Stimulated activated CD8-positive, alpha-beta memory T cell treated with anti-CD3 and anti-CD28 coated beads, Interleukin-7, amount 100 ng/mL, for 24 hours (primary cell): ENCODE data around the gene TEX101.
"Not testable (repeated sequence)": the region's sequence is repeated elsewhere in the genome, so short reads cannot be mapped to it uniquely, and the experiment has no call there.

Experiments
- DNase-seq: peaks from one replicate; pipeline ENCODE4 v3.0.0-alpha.2; 2020; ENCODE audit warnings: low read depth

TEX101 gene, protein sequence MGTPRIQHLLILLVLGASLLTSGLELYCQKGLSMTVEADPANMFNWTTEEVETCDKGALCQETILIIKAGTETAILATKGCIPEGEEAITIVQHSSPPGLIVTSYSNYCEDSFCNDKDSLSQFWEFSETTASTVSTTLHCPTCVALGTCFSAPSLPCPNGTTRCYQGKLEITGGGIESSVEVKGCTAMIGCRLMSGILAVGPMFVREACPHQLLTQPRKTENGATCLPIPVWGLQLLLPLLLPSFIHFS

DNA sequence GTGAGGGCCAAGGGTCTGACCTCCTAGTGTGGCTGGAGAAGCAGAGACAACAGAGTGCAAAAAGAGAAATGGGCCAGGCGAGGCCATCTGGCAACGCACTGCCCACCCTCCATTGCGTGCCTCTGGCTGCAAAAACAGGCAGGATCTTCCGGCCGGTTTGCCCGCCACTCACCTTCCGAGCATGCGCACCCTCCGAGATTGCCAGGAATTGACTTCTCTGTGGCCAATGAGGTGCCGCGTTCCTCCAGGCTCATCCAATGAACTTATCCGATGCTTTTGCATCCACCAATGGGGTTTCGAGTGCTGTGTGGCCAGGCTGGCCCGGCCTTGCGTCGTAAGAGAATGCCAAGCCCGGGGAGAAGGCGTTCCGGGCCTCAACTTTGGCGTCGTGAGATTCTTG is at the start of gene TEX101:
Gene TEX101 (plus strand): TSS at position 337 of the 400 bp plus-strand sequence. CDS start 1,030 bp downstream, outside the sequence.
- no peak for DNase-seq

DNA sequence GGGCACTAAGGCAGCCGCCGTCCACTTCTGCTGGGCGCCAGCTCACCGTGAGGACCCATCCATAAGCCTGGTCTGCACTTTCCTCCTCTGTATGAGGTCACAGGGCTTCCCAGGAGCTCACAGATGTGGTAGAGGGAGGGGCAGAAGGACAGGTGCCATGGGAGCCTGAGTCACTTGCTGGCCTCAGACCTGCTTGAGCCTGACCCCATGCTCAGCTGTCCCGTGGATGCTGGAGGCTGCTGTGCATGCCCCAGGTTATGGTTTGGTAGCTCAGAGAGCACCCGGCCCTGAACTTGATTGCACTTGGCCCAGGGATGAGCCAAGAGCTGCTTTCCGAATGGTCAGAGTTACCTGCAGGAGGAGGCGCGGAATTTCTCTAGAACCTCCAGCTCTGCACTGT is 49.0 kb upstream of the TEX101 start:
- not testable (repeated sequence) for DNase-seq

DNA sequence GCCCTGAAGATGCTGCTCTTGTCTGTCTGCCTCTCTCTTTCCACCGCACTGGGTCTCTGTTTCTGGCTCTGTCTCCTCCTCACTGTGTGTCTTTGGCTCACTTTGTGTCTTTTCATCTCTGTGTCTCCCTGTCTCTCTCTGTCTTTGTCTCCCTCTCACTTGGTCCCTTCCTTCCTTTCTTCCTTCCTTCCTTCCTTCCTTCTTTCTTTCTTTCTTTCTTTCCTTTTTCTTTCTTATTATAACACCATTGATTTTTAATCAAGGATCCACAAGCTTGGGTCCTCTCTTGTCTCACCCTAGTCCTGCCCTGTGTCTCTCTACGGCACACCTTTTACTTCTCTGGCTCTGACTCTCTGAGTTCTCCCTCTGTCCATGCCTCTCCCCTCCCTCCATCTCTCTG is 46.9 kb upstream of the TEX101 start:
- no peak for DNase-seq

DNA sequence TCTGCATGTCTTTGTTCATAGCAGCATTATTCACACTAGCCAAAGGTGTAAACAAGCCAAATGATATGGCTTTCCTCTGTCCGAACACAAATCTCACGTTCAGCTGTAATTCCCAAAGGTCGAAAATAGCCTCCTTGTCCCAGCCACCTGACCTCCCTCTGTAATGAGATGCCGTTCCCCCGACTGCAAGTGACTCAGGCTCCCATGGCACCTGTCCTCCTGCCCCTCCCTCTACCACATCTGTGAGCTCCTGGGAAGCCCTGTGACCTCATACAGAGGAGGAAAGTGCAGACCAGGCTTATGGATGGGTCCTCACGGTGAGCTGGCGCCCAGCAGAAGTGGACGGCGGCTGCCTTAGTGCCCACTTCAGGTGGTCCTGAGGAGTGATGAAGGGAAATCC is 45.8 kb upstream of the TEX101 start:
- not testable (repeated sequence) for DNase-seq

DNA sequence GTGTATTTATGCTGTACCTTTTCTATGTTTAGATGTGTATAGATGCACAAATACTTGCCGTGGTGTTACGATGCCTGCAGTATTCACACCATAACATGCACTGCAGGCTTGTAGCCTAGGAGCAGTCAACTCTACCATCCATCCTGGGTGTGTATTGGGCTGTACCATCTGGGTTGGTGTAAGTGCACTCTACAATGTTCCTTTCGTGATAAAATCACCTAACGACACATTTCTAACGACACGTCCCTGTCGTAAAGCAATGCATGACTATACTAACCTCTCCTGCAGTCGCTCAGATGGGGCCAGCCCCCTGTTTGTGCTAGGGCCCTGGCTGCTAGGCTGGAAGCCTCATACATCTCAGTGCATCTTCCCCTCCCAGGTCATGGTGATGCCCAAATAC is 42.8 kb upstream of the TEX101 start:
- no peak for DNase-seq

DNA sequence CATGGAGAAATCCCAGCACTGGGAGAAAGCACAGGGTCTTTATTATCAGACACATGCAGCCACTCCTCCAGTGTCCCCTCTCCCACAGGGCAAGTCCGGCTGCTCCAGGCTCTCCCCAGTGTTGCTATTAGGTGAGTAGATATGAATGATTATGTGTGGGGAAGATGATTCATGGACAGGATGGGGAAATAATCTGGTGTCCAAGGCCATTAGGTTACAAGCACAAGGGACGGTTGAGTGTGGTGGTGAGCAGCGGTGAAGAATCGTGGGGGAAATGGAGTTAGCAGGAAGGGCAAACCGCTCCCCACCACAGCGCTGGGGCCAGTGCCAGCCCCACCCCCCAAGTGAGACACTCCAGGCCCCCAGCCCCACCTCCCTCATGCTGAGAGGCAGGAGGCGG is 42.2 kb upstream of the TEX101 start:
- no peak for DNase-seq

DNA sequence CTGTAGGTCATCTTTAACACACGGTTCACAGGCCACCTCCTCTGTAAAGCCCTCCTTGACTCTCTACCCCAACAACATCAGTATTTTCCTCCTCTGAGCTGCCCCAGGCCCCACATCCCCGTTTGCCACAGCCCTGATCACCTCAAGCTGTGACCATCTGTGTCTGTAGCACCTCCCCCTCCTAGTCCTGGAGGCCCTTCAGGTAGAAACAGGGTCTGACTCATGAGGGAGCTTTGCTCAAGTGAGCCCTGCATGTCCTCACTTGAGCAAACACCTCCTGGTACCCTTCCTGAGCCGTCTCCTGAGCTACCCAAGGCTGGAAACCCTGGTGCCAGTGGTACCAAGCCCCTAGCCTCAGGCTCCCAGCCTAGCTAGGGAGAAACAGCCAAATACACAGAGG is 37.1 kb upstream of the TEX101 start:
- not testable (repeated sequence) for DNase-seq

DNA sequence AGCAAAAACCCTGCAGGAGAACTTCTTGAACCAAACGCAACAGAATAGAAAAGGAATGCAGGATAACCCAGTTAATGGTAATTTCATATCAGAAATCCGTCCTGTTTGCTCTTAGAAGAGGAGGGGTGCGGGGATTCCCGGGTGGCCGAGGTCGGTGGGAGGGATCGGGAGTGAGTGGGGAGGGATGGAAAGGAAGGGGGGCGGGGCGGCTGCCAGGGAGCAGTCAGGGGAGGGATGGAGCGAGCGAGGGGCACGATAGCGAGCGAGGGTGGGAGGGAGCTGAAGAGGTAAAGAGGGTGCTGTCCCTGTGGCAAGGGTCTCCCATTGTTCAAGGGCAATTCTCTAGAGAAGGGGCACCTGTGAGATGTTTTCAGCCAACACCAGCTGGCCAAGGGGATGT is 34.7 kb upstream of the TEX101 start:
- DNase-seq: no peak

DNA sequence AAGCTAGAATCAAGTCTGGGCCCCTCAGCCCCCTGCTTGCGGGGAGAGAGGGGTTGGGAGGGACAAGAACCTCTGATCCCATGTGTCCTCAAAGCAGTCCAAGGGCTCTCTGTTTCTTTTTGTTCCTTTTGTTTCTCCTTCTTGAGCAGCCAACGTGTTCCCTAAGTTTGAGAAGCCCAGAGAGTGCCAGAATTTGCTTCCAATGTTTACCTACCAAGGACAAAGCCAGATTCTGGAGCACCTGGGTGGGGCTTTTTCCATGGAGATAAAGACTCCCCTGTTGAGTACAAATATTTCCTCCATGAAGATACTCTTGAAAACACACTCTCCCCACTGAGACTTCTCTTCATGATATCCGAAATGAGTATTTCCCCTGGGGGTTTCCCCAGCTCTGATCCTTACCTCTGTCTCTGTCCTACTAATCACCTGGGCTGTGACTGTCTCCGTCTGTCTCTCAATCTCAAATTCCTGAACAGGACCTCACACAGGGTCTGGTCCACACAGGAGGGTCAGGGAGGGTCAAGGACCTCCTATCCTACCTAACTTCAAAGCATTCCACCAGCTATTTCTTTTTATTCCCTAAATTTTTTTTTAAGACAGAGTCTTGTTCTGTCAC is 33.8 kb upstream of the TEX101 start:
- DNase-seq: no peak

DNA sequence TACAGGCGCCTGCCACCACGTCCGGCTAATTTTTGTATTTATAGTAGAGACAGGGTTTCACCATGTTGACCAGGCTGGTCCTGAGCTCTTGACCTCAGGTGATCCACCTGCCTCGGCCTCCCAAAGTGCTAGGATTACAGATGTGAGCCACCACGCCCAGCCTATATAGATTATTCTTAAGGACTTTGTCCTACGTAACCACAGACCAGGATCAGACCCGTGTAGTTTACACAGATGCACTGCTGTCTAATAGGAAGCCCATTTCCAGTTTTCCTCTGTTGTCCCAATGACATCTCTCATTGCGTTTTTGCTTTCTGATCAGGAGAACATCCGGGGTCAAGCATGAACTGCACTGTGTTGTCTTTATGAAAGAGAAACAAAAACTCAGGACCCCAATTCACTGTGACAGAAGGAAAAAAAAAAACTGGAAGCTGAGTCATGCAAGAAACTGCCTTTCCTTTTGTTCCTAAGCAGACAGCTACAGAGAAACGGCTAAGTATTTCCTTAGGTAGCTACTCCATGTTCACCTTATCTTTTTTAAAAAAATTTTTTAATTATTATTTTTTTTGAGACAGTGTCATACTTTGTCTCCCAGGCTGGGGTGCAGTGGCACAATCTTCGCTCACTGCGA is 32.0 kb upstream of the TEX101 start:
- not testable (repeated sequence) for DNase-seq

DNA sequence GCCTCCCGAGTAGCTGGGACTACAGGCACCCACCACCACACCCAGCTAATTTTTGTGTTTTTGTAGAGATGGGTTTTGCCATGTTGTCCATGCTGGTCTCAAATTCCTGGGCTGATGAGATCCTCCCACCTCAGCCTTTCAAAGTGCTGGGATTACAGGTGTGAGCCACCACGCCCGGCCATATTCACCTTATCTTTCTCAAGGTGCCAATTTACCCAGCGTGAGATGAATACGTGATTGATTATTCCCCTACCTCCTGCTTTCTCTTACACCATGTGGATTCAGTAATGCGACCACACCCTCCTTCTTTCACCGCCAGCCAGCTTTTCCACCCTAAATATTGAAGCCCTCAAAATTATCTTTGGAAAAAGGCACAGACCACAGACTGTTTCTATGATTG is 31.4 kb upstream of the TEX101 start:
- not testable (repeated sequence) for DNase-seq

DNA sequence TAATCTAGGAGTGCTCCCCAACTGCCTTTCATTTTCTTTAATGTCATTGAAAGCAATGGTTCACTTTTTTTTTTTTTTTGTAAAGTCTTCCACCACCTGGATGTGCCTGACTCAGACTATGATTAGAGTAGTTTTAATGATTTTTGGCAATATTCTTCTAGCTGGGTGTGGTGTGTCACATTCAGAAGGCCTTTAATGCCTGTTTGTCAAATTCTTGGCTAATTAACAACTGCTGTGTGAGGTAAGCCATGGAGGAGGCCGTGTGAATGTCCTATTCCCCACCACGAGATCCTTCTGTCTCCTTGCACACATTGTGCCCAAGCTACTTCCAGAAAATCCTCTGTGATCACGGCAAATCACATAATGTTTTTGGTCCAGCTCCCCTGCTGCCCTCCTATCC is 30.9 kb upstream of the TEX101 start:
- DNase-seq: not testable (repeated sequence)

DNA sequence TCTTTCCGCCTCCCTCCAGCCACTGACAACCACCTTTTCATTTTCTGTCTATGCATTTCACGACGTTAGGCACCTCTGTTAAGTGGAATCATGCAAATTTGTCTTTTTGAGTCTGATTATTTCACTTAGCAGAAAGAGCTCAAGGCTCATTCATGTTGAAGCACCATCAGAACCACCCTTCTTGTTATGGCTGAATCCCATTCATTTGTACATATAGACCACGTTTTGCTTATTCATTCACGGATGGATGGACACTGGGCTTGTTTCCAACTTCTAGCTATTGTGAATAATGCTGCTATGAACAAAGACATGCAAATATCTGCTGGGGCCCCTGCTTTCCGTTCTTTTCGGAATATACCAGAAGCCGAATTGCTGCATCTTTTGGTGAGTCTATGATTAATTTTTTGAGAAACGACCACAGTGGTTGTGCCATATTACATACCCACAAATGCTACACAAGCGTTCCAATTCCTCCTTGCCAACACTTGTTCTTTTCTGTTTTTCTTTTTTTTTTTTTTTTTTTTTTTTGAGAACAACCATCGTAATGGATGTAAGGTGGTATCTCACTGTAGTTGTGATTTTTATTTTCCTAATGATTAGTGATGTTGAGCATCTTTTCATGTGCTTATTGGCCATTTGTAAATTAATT is 23.7 kb upstream of the TEX101 start:
- DNase-seq: not testable (repeated sequence)

DNA sequence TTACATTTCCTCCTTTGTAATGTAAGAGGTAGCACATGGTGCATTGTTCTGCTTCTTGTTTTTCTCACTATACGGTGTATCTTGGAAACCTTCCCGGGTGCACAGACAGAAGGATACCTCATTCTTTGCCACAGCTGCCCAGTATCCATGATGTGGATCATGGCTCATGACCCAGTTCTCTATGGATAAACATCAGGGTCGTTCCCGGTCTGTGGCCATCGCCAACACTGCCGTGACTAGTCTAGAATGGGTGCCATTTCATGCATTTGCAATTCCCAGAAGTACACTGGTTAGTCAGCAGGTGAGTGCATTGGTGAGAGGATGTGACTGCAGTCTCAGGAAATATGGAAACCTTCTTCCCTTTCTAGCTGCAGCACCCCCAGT is 23.1 kb upstream of the TEX101 start:
- DNase-seq: not testable (repeated sequence)

DNA sequence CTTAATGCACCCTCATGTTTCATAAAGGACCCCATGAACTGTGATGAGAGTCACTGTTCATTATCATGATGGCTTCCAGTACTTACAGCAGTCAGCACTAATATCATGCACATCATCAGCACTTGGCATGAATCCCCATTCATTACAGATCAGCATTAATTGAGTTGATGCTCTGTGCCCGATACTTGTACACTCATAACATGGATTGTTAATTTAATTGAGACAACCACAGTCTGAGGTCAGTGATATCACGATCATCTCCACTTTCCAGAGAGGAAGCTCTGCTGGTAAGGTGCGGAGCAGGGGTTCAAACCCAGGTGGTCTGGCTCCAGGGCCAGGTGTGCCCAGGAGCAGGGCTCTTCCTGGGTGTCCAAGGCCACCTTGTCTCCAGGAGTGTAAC is 21.2 kb upstream of the TEX101 start:
- not testable (repeated sequence) for DNase-seq

DNA sequence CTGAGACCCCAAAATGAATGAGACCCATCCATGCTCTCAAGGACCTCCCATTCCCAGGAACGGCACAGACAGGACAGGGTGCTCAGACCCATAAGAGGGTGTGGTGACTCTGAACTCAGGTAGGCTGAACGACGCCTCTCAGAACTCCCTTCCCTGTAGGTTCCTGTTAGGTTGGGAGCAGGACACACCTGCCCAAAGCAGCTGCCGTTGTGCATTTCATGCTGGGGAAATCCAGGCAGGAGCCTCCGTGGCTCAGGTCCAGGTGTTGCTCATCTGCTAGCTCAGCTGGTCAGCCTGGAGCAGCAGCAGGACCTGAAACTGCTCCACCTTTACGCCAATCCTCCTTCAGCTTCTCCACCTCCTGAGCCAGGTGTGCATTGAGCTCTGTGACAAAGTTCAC is 19.1 kb upstream of the TEX101 start:
- no peak for DNase-seq

DNA sequence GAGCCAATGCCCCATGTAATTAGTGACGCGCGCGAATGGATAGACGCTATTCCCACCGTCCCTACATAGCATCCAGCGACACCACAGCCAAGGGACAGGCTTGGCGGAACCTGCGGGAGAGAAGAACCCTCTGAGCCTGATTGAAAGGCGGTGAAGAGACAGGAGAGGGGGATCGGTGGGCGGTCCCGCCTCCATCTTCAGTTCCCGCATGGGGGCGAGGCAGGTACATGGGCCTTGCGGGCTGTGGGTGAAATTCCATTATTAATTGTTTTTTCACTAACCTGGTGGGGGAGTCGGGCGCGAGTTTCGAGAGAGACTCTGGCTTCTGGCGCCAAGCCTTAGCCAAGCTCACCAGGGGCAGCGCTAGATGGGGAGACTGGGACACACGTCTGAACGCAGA is 8.4 kb upstream of the TEX101 start:
- DNase-seq: no peak

DNA sequence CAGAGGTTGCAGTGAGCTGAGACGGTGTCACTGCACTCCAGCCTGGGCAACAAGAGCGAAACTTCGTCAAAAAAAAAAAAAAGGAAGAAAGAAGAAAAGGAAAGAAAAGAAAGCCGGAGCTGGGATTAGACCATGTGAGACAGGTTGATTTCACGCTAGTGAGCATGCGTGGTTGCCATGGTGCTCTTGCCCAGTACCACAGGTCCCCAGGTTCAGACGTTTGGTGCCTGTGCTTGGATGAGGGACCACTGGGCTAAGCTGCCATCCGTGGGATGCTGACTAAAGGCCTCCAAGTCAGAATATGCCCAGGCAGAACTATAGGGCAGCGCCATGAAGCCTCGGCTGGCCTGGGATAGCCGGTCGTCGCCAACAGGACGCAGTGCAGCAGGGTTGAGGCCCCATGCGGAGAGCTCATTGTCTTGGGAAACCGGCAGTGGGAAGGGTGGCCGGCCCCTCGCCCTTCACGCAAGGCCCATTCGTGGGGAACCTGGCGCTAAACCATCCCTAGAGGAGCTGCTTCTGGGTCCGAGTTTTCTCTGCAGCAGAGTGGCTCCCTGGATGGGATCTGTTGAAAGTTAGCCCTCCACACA is 7.2 kb upstream of the TEX101 start:
- no peak for DNase-seq

DNA sequence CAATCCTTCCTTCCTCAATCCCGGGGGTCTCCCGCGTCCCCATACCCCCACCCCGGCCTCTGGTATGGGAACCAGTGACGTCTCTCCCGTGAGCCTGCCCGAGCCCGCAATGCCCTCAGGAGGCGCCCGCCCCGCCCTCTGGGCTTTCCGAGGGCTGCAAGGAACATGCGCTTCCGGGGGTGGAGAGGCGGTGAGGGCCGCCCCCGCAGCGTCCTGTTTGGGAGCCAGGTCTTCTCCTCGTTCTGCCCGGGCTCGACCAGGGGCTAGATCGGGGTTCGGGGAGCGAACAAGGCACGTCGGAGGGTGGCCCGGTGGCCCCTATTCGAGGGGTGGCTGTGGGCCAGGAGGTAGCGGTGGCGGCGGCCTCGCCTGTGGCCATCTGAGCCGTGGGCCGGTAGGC is 6.6 kb upstream of the TEX101 start:
- no peak for DNase-seq

DNA sequence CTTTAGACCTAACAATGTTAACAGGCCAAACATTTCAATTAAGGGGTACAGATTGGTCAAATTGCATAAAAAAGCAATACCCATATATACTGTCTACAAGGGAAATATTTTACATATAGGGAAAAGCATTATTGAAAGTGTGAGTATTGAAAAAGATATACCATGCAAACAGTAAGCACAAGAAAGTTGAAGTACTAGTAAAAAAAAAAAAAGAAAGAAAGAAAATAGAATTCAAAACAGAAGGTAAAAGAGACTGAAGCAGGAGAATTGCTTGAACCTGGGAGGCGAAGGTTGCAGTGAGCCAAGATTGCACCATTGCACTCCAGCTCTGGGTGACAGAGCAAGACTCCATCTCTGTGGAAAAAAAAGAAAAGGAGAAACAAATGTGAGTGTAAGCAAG is 5.3 kb upstream of the TEX101 start:
- no peak for DNase-seq

DNA sequence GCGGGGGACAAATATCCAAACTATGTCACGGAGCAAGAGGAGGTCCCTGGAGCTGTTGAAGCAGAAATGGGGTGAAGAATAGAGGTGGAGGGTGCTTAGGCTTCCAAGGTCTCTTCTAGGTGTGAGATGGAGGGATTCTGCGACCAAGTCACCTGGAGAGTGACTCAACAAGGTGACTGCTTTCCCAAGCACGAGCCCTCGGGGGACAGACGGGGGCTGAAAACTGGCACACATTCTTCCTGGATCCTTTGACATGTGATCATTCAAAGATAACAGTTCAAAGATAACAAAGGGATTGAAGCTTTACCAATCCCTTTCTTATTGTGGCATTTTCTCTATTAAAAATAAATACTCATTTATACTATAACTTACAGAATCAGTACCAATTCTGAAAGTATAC is 2.2 kb upstream of the TEX101 start:
- no peak for DNase-seq

DNA sequence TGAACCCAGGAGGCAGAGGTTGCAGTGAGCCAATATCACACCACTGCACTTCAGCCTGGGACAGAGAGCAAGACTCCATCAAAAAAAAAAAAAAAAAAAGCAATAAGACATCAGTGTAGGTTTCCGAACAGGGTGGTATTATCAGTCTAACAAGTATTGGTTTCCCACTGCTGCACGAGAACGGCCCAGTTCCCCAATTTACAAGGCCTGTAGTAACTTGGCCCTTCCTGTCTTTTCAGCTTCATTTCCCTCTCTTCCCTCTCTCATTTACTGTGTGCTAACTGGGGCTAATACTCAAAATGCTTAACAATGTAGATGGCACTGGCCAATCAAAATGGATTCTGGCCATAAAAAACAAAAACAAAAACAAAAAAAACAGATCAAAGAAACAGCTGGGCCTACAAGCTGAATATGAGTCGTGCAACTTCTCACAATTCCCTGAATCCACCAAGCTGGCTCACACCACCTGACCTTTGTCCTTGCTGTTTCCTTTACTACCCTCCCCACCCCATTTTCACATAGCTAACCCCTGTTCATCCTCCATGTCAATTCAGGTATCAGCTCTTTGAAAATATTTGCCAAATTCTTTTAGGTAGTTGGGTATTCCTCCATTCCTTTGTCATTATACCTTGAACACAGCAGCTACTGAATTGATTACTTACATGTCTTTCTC is 2.4 kb downstream of the TEX101 start:
- no peak for DNase-seq
